Endothelial cell of umbilical vein (primary cell): ENCODE measurements around the gene OTX2. TPM values are rescaled to one million over a fixed set of nuclear protein-coding genes. Genes with fewer than 3 reads are reported as not detected.

Experiments used
- BruUV-seq: library from RNA; stranded (reverse); fragments of 400-500 nt; replicated peaks from 2 replicates; lab custom pipeline; 2021; lab: Mats Ljungman, UMichigan
- CTCF ChIA-PET: fragments of 300-600, 350-600 bp; sonication (Branson Sonifier 250); formaldehyde crosslinking; loops from one replicate; lab custom pipeline; 2021; ENCODE audit warnings: antibody characterized with exemption, inconsistent platforms; lab: Charles Lee
- POLR2A ChIA-PET: fragments of 300-600, 350-600 bp; sonication (Branson Sonifier 250); formaldehyde crosslinking; loops from one replicate; lab custom pipeline; 2021; ENCODE audit warnings: antibody characterized with exemption, inconsistent platforms; lab: Charles Lee
- DNase-seq: peaks from one replicate; pipeline ENCODE4 v3.0.0-alpha.2; 2011; ENCODE audit warnings: low read depth, low spot score
- FAIRE-seq: peaks from 2 replicates; lab custom pipeline; 2011; peaks lifted over from hg19 to GRCh38; lab: Jason Lieb, UNC
- H2AFZ ChIP-seq: 2 replicates; pipeline ENCODE4 v1.6.0; 2012; ENCODE audit warnings: low read depth, low read length, control low read depth, inconsistent platforms
- H3K27ac ChIP-seq: 2 replicates; pipeline ENCODE4 v1.5.1; 2011; ENCODE audit warnings: low read depth, mild to moderate bottlenecking, control low read depth, low read length, moderate library complexity; ENCODE audit not compliant: insufficient read depth
- H3K27me3 ChIP-seq, 2 experiments: 2 replicates each; pipeline versions ENCODE4 v1.6.0 to v1.6.1; 2011; ENCODE audit warnings: low read length in 2 of 2, mixed read lengths in 1 of 2; ENCODE audit not compliant: control insufficient read depth in 2 of 2, insufficient read depth in 2 of 2
- H3K36me3 ChIP-seq, 2 experiments: 2 replicates in 1 of 2; 3 replicates in 1 of 2; pipeline ENCODE4 v1.5.1; 2011; ENCODE audit warnings: low read length in 2 of 2, mild to moderate bottlenecking in 1 of 2, moderate library complexity in 1 of 2; ENCODE audit not compliant: control insufficient read depth in 2 of 2, insufficient read depth in 2 of 2; ENCODE audit errors: extremely low read depth in 1 of 2
- H3K4me1 ChIP-seq: 3 replicates; pipeline ENCODE4 v1.5.1; 2011; ENCODE audit warnings: mild to moderate bottlenecking, low read length; ENCODE audit not compliant: control insufficient read depth, insufficient read depth; ENCODE audit errors: extremely low read depth
- H3K4me2 ChIP-seq: 2 replicates; pipeline ENCODE4 v1.6.1; 2011; ENCODE audit warnings: low read length, control low read depth, mixed read lengths; ENCODE audit not compliant: insufficient read depth
- H3K4me3 ChIP-seq, 3 experiments: fragments of 200-600 bp in 1 of 3; sonication (generic), shearing (Covaris generic) in 1 of 3; replicated peaks in 1 of 3; 2 replicates each; pipeline ENCODE4 v1.5.1; 2011 to 2016; ENCODE audit warnings: control low read depth in 3 of 3, low read length in 3 of 3, mild to moderate bottlenecking in 2 of 3, inconsistent platforms in 1 of 3, low read depth in 1 of 3, moderate library complexity in 1 of 3; ENCODE audit not compliant: insufficient read depth in 1 of 3
- H3K79me2 ChIP-seq: 2 replicates; pipeline ENCODE4 v1.6.0; 2012; ENCODE audit warnings: low read length, inconsistent platforms; ENCODE audit not compliant: control insufficient read depth, insufficient read depth
- H3K9ac ChIP-seq: replicated peaks from 2 replicates; pipeline ENCODE3; 2011; ENCODE audit warnings: low read length, control low read depth; ENCODE audit not compliant: insufficient read depth; ENCODE audit errors: extremely low read depth
- H3K9me1 ChIP-seq: replicated peaks from 3 replicates; pipeline ENCODE4 v1.6.0; 2011; ENCODE audit warnings: mild to moderate bottlenecking, low read length; ENCODE audit not compliant: control insufficient read depth, insufficient read depth; ENCODE audit errors: extremely low read depth
- H3K9me3 ChIP-seq: replicated peaks from 2 replicates; pipeline ENCODE4 v1.5.1; 2012; ENCODE audit warnings: low read length, inconsistent platforms; ENCODE audit not compliant: control insufficient read depth, insufficient read depth
- H4K20me1 ChIP-seq: replicated peaks from 2 replicates; pipeline ENCODE3; 2011; ENCODE audit warnings: mild to moderate bottlenecking, low read length; ENCODE audit not compliant: control insufficient read depth, insufficient read depth; ENCODE audit errors: extremely low read depth
- CTCF ChIP-seq, 2 donors: IDR thresholded peaks; 1 replicate in 1 of 2; 2 replicates in 1 of 2; pipeline ENCODE4 v1.5.1; 2011; ENCODE audit warnings: low read length in 2 of 2, mild to moderate bottlenecking in 2 of 2, moderate library complexity in 2 of 2, control low read depth in 1 of 2, inconsistent platforms in 1 of 2, low read depth in 1 of 2; ENCODE audit not compliant: insufficient read depth in 1 of 2; ENCODE audit errors: extremely low read depth in 1 of 2
- EZH2 ChIP-seq: IDR thresholded peaks from 2 replicates; pipeline ENCODE4 v1.6.1; 2012; ENCODE audit warnings: borderline replicate concordance, low read depth, mild to moderate bottlenecking, moderate library complexity, low read length, inconsistent platforms; ENCODE audit not compliant: severe bottlenecking
- FOS ChIP-seq: IDR thresholded peaks from 2 replicates; pipeline ENCODE4 v1.6.1; 2011; ENCODE audit warnings: mild to moderate bottlenecking, low read length, moderate library complexity, borderline replicate concordance; ENCODE audit not compliant: insufficient read depth
- GATA2 ChIP-seq: IDR thresholded peaks from 2 replicates; pipeline ENCODE4 v1.7.0; 2011; ENCODE audit warnings: low read depth, mild to moderate bottlenecking, moderate library complexity, mixed read lengths, low read length; ENCODE audit not compliant: insufficient read length, insufficient read depth
- JUN ChIP-seq: IDR thresholded peaks from 2 replicates; pipeline ENCODE4 v1.6.1; 2011; ENCODE audit warnings: borderline replicate concordance, low read depth; ENCODE audit not compliant: insufficient read length, insufficient read depth
- MYC ChIP-seq: IDR thresholded peaks from one replicate; pipeline ENCODE4 v1.6.1; 2011; ENCODE audit warnings: mild to moderate bottlenecking, low read depth, low read length
- POLR2A ChIP-seq: IDR thresholded peaks from 2 replicates; pipeline ENCODE4 v1.6.1; 2012; ENCODE audit warnings: low read depth, mild to moderate bottlenecking, control low read depth, low read length
- POLR2AphosphoS5 ChIP-seq: IDR thresholded peaks from 2 replicates; pipeline ENCODE4 v1.6.1; 2012; ENCODE audit warnings: low read depth, mild to moderate bottlenecking, control low read depth, low read length, moderate library complexity; ENCODE audit not compliant: insufficient read depth
- dilution Hi-C: fragments of 300-500 bp; cut with MboI; formaldehyde crosslinking; loops from one replicate; pipeline ENCODE4 v1.15.0; 2019; ENCODE audit warnings: low sequenced_read_pairs; ENCODE audit not compliant: extremely low pct_ligation_motif_present
- intact Hi-C: fragments of 100-400 bp; cut with micrococcal nuclease; formaldehyde crosslinking; loops from one replicate; pipeline ENCODE4 v1.10.0; 2022
- polyA plus RNA-seq, 4 experiments: library from polyadenylated mRNA; depleted of rRNA in 3 of 4; stranded (reverse) in 3 of 4; unstranded in 1 of 4; fragments of >200 nt; gene quantifications; 2 replicates each; pipeline versions ENCODE4 v1.2.1 to v1.2.3, GENCODE V29; 2011 to 2012; ENCODE audit warnings: missing spikeins in 1 of 4
- total RNA-seq: library from RNA; stranded (reverse); gene quantifications from 2 replicates; pipeline ENCODE4 v1.2.3, GENCODE V29; 2021
- TF ChIP-seq, protein P1 (sequence below): IDR thresholded peaks from 2 replicates; pipeline ENCODE4 v1.6.1; 2011; ENCODE audit not compliant: insufficient read depth, insufficient read length

Gene OTX2
- total and polyA plus RNA-seq, 2 donors (not counting 3 experiments of a cell fraction or from before 2014, with no cell fraction given), result not detected

- ChIA-PET CTCF (no interaction called here), POLR2A (no interaction called here)
- no peak overlapping the region for H3K27ac ChIP-seq
- dilution Hi-C loops, result no loop called here
- H4K20me1 ChIP-seq, result no peaks in the 10 kb centered on the region
- H3K27me3 ChIP-seq, result peaks cover 89 to 99% of the 10 kb centered on the region in 2 experiments
- no peak overlapping the region for H3K9ac ChIP-seq
- no peak overlapping the region for H3K4me2 ChIP-seq
- no peak overlapping the region for H3K4me3 ChIP-seq
- H3K9me1 ChIP-seq, result no peaks in the 10 kb centered on the region
- intact Hi-C loops, result no loop called here
- FAIRE-seq, result no peak
- TF ChIP-seq FOS (no peak), POLR2AphosphoS5 (no peak), POLR2A (no peak), CTCF (IDR thresholded peaks at IDR 0.05; ENCODE audit: extremely low read depth in 1 of 2, insufficient read depth in 1 of 2, low read depth in 1 of 2, low read length in 2 of 2) (no peak), EZH2 (no peak), MYC (no peak), JUN (no peak), GATA2 (no peak)
- TF ChIP-seq, protein P1, sequence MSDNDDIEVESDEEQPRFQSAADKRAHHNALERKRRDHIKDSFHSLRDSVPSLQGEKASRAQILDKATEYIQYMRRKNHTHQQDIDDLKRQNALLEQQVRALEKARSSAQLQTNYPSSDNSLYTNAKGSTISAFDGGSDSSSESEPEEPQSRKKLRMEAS, result no peak
- no TSS peak for BruUV-seq
- no peaks in the 10 kb centered on the region for H3K36me3 ChIP-seq
- no peak for DNase-seq
- no peaks in the 10 kb centered on the region for H3K79me2 ChIP-seq
- no peaks in the 10 kb centered on the region for H3K4me1 ChIP-seq
- H2AFZ ChIP-seq, result no peak overlapping the region
- no peaks in the 10 kb centered on the region for H3K9me3 ChIP-seq
Measured at GRCh38 chr14:56806760-56807159, 3.5 kb downstream of the OTX2 start.
